HCT116 (cell line): ENCODE data around the gene LRRC2. TPM values are rescaled to one million over a fixed set of nuclear protein-coding genes. Genes with fewer than 3 reads are reported as not detected.

Source experiments
- ATAC-seq: fragments of 200-7000 bp; cut with Tn5 transposase; 2 replicates; pipeline ENCODE4 v1.9.1; 2020; ENCODE audit warnings: mild to moderate bottlenecking, moderate library complexity
- BruUV-seq: library from RNA; stranded (reverse); fragments of 400-500 nt; replicated peaks from 2 replicates; lab custom pipeline; 2021; lab: Mats Ljungman, UMichigan
- CTCF ChIA-PET: fragments of 300-600 bp; sonication (Branson Sonifier 250); formaldehyde crosslinking; loops from one replicate; lab custom pipeline; 2021; ENCODE audit warnings: antibody characterized with exemption; lab: Charles Lee
- POLR2A ChIA-PET: fragments of 300-600, 350-600 bp; sonication (Branson Sonifier 250); formaldehyde crosslinking; loops from one replicate; lab custom pipeline; 2021; ENCODE audit warnings: antibody characterized with exemption; lab: Charles Lee
- RAD21 ChIA-PET, 2 experiments: fragments of 300-600 bp; sonication (Branson Sonifier 250); formaldehyde crosslinking; loops; one replicate each; lab custom pipeline; 2023; ENCODE audit warnings: low total read pairs in 2 of 2; ENCODE audit not compliant: uncharacterized antibody in 2 of 2, unreplicated experiment in 2 of 2, low non-redundant PET in 1 of 2; lab: Charles Lee
- DNase-seq: peaks from one replicate; pipeline ENCODE4 v3.0.0-alpha.2; 2010; ENCODE audit warnings: low read depth, low spot score
- H2AFZ ChIP-seq: fragments of 200-600 bp; shearing (Covaris generic), sonication (generic); 2 replicates; pipeline ENCODE4 v1.6.1; 2017; ENCODE audit warnings: low read depth, mixed run types, mixed read lengths, antibody characterized with exemption, low read length; ENCODE audit not compliant: poor library complexity, severe bottlenecking
- H3K27ac ChIP-seq: 2 replicates; pipeline ENCODE4 v1.5.1; 2012; ENCODE audit warnings: low read depth, low read length
- H3K27me3 ChIP-seq: fragments of 200-600 bp; sonication (generic); 2 replicates; pipeline ENCODE4 v1.6.1; 2016; ENCODE audit warnings: mixed run types, low read length, mixed read lengths; ENCODE audit not compliant: insufficient read depth
- H3K36me3 ChIP-seq, 2 experiments: fragments of 200-500 bp in 1 of 2; fragments of 200-600 bp in 1 of 2; sonication (Bioruptor generic) in 1 of 2; sonication (generic) in 1 of 2; 2 replicates each; pipeline versions ENCODE4 v1.5.1 to v1.6.1; 2014 to 2016; ENCODE audit warnings: low read length in 2 of 2, inconsistent platforms in 1 of 2, mixed read lengths in 1 of 2, mixed run types in 1 of 2; ENCODE audit not compliant: insufficient read depth in 2 of 2, control insufficient read depth in 1 of 2
- H3K4me1 ChIP-seq, 2 experiments: fragments of 200-600 bp in 1 of 2; sonication (generic) in 1 of 2; 2 replicates each; pipeline versions ENCODE4 v1.5.1 to v1.6.1; 2012 to 2017; ENCODE audit warnings: low read length in 2 of 2, inconsistent platforms in 1 of 2, mild to moderate bottlenecking in 1 of 2, mixed read lengths in 1 of 2, mixed run types in 1 of 2, moderate library complexity in 1 of 2; ENCODE audit not compliant: insufficient read depth in 2 of 2, control insufficient read depth in 1 of 2
- H3K4me2 ChIP-seq: fragments of 200-600 bp; sonication (generic); 2 replicates; pipeline ENCODE4 v1.6.1; 2017; ENCODE audit warnings: mixed run types, low read length, mixed read lengths
- H3K4me3 ChIP-seq, 2 experiments: fragments of 200-600 bp in 1 of 2; sonication (generic) in 1 of 2; replicated peaks in 1 of 2; 2 replicates each; pipeline ENCODE4 v1.5.1; 2011 to 2016; ENCODE audit warnings: low read length in 2 of 2, control low read depth in 1 of 2, low read depth in 1 of 2, mild to moderate bottlenecking in 1 of 2, mixed read lengths in 1 of 2, mixed run types in 1 of 2
- H3K79me2 ChIP-seq: fragments of 200-600 bp; sonication (generic); 2 replicates; pipeline ENCODE4 v1.6.1; 2017; ENCODE audit warnings: mild to moderate bottlenecking, mixed run types, low read length, moderate library complexity, mixed read lengths; ENCODE audit not compliant: insufficient read depth
- H3K9ac ChIP-seq: fragments of 200-600 bp; sonication (generic); 2 replicates; pipeline ENCODE4 v1.6.1; 2016; ENCODE audit warnings: low read length, mixed read lengths
- H3K9me2 ChIP-seq: fragments of 200-600 bp; sonication (generic), shearing (Covaris generic); 2 replicates; pipeline ENCODE4 v1.6.1; 2017; ENCODE audit warnings: mixed run types, mild to moderate bottlenecking, moderate library complexity; ENCODE audit not compliant: insufficient read depth
- H3K9me3 ChIP-seq, 2 experiments: fragments of 200-500 bp in 1 of 2; fragments of 200-600 bp in 1 of 2; sonication (Bioruptor generic) in 1 of 2; sonication (generic) in 1 of 2; 2 replicates each; pipeline ENCODE4 v1.6.1; 2014 to 2017; ENCODE audit warnings: low read length in 2 of 2, mixed read lengths in 2 of 2, inconsistent platforms in 1 of 2, low read depth in 1 of 2, mild to moderate bottlenecking in 1 of 2, mixed run types in 1 of 2, moderate library complexity in 1 of 2; ENCODE audit not compliant: control insufficient read depth in 1 of 2, insufficient read depth in 1 of 2
- H4K20me1 ChIP-seq: fragments of 200-600 bp; sonication (generic), shearing (Covaris generic); 2 replicates; pipeline ENCODE4 v1.6.1; 2017; ENCODE audit warnings: mixed run types, mild to moderate bottlenecking, moderate library complexity; ENCODE audit not compliant: insufficient read depth
- EGR1 ChIP-seq: IDR thresholded peaks from 2 replicates; pipeline ENCODE4 v1.6.1; 2012; ENCODE audit warnings: low read depth
- EZH2 ChIP-seq: fragments of 200-600 bp; sonication (generic); IDR thresholded peaks from 2 replicates; pipeline ENCODE4 v1.6.1; 2017; ENCODE audit warnings: antibody characterized with exemption, mixed run types
- EZH2phosphoT487 ChIP-seq: fragments of 200-600 bp; IDR thresholded peaks from 2 replicates; pipeline ENCODE4 v1.6.1; 2018; ENCODE audit warnings: antibody characterized with exemption, borderline replicate concordance
- FOSL1 ChIP-seq: IDR thresholded peaks from 2 replicates; pipeline ENCODE4 v1.6.1; 2012; ENCODE audit warnings: low read depth
- JUND ChIP-seq: IDR thresholded peaks from 2 replicates; pipeline ENCODE4 v1.6.1; 2012
- POLR2AphosphoS5 ChIP-seq: IDR thresholded peaks from 2 replicates; pipeline ENCODE4 v1.6.1; 2011; ENCODE audit warnings: mild to moderate bottlenecking, low read depth, low read length, moderate library complexity
- RAD21 ChIP-seq: IDR thresholded peaks from 2 replicates; pipeline ENCODE4 v1.6.1; 2012; ENCODE audit warnings: low read depth, mild to moderate bottlenecking
- SIN3A ChIP-seq: IDR thresholded peaks from 2 replicates; pipeline ENCODE4 v1.6.1; 2012; ENCODE audit warnings: low read depth
- SRF ChIP-seq: IDR thresholded peaks from 2 replicates; pipeline ENCODE4 v1.6.1; 2012; ENCODE audit warnings: low read depth
- TCF7L2 ChIP-seq: IDR thresholded peaks from 2 replicates; pipeline ENCODE4 v1.7.0; 2011; ENCODE audit warnings: borderline replicate concordance, inconsistent platforms; ENCODE audit not compliant: insufficient read depth, insufficient read length; ENCODE audit errors: extremely low read depth
- YY1 ChIP-seq: IDR thresholded peaks from 2 replicates; pipeline ENCODE4 v1.6.1; 2011; ENCODE audit warnings: low read length, low read depth, moderate library complexity, mild to moderate bottlenecking; ENCODE audit not compliant: insufficient replicate concordance; ENCODE audit errors: extremely low read depth
- ZFX ChIP-seq: fragments of 450-650 bp; IDR thresholded peaks from 2 replicates; pipeline ENCODE4 v1.6.1; 2017
- intact Hi-C: fragments of 100-400 bp; cut with micrococcal nuclease; formaldehyde crosslinking; loops from 2 replicates; pipeline ENCODE4 v1.10.0; 2022
- total RNA-seq: library from RNA; stranded (reverse); gene quantifications from one replicate; pipeline ENCODE4 v1.2.1, GENCODE V29; 2021; ENCODE audit not compliant: unreplicated experiment
- TF ChIP-seq, protein P1 (sequence below), 3 experiments: fragments of 200-600 bp in 1 of 3; sonication (generic) in 1 of 3; IDR thresholded peaks in 2 of 3; conservative IDR thresholded peaks in 1 of 3; 2 replicates each; pipeline ENCODE4 v1.5.1; 2012 to 2017; ENCODE audit warnings: low read depth in 2 of 3, low read length in 2 of 3, antibody characterized with exemption in 1 of 3, borderline replicate concordance in 1 of 3, control low read depth in 1 of 3, mild to moderate bottlenecking in 1 of 3, mixed read lengths in 1 of 3, mixed run types in 1 of 3, moderate library complexity in 1 of 3; ENCODE audit not compliant: insufficient read depth in 1 of 3
- TF ChIP-seq, protein P2 (sequence below): IDR thresholded peaks from 2 replicates; pipeline ENCODE4 v1.6.1; 2011; ENCODE audit warnings: mild to moderate bottlenecking, low read length, moderate library complexity; ENCODE audit not compliant: insufficient replicate concordance; ENCODE audit errors: extremely low read depth
- TF ChIP-seq, protein P3 (sequence below): IDR thresholded peaks from 2 replicates; pipeline ENCODE4 v1.6.1; 2012

The LRRC2 gene
- total RNA-seq, 1 experiment from 2014 or later = not detected

DNA sequence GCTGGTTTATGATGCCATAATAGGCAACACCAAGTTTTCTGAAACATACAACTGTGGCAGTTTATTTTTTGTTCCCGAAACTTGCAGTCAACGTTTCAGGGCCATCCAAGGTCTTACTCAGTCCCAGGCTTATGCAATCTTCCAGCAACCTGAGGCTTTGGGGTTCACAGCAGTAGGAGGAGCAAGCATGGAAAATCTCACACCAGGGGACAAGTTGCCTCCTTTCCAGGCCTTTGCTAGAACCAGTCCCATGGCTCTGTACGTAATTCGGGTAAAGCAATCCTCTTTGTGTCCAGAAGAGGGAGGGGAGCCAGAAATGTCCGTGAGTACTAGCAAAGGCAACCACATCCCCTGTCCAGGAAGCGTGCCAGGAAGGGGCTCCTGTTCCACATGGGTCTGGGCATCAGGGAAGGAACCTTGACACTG, 41.5 kb upstream of the LRRC2 start:
- H3K4me2 ChIP-seq = no peak overlapping the region
- H3K79me2 ChIP-seq = no peaks in the 10 kb centered on the region
- H3K4me3 ChIP-seq = no peak overlapping the region
- DNase-seq (peak; percentile 55), ATAC-seq (peak; percentile 95)
- H3K27ac ChIP-seq = no peak overlapping the region
- H3K4me1 ChIP-seq = peaks cover 0 to 6% of the 10 kb centered on the region in 2 experiments; a peak in 1 of 4 replicates
- peak overlapping the region; percentile 72 for H2AFZ ChIP-seq
- no TSS peak for BruUV-seq
- H3K9me2 ChIP-seq = no peaks in the 10 kb centered on the region
- H3K9me3 ChIP-seq = no peaks in the 10 kb centered on the region
- POLR2A ChIA-PET = no interaction called here
- CTCF ChIA-PET = interaction anchor here (0.8 to 1.6 kb wide), 5 partner anchors 22 to 157 kb away, joined by 3 to 6 read pairs (median 3); no protein-coding TSS in a partner anchor
- intact Hi-C loops = no loop called here
- RAD21 ChIA-PET = interaction anchor here in 1 of 2 experiments (0.6 kb wide), 1 partner anchor 162 kb away, joined by 3 read pairs; no protein-coding TSS in a partner anchor
- H3K36me3 ChIP-seq = no peaks in the 10 kb centered on the region
- no peaks in the 10 kb centered on the region for H3K27me3 ChIP-seq
- H3K9ac ChIP-seq = no peak overlapping the region
- no peaks in the 10 kb centered on the region for H4K20me1 ChIP-seq
- TF ChIP-seq, protein P1, sequence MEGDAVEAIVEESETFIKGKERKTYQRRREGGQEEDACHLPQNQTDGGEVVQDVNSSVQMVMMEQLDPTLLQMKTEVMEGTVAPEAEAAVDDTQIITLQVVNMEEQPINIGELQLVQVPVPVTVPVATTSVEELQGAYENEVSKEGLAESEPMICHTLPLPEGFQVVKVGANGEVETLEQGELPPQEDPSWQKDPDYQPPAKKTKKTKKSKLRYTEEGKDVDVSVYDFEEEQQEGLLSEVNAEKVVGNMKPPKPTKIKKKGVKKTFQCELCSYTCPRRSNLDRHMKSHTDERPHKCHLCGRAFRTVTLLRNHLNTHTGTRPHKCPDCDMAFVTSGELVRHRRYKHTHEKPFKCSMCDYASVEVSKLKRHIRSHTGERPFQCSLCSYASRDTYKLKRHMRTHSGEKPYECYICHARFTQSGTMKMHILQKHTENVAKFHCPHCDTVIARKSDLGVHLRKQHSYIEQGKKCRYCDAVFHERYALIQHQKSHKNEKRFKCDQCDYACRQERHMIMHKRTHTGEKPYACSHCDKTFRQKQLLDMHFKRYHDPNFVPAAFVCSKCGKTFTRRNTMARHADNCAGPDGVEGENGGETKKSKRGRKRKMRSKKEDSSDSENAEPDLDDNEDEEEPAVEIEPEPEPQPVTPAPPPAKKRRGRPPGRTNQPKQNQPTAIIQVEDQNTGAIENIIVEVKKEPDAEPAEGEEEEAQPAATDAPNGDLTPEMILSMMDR (IDR thresholded peaks at IDR 0.05 in 2 of 3, conservative IDR thresholded peaks at IDR 0.05 in 1 of 3; ENCODE audit: borderline replicate concordance in 1 of 3, insufficient read depth in 1 of 3, low read depth in 2 of 3, low read length in 2 of 3) = peak; percentile 15 to 46 (median 42); a peak in 2 of 6 replicates
- no peak for TF ChIP-seq JUND
- TF ChIP-seq, all 23 proteins: peak for 1

DNA sequence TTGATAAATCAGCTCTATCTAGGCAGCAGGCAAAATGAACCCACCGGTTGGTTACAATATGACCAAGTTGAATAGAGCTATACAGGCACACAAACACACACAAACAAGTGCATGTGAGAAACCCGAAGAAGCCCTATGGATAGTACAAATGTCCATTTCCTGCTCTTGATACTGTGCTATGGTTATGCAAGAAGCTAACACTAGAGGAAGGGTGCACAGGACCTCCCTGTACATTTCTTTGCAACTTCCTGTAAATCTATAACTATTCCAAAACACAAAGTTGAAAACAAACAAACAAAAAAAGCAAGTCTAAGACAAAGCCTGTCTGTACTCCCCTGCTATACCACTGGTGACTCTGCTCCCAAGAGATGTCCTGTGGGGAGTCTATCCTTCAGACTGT, 38.0 kb upstream of the LRRC2 start:
- Histone ChIP-seq H3K27me3 (no peaks in the 10 kb centered on the region), H3K27ac (no peak overlapping the region), H3K9ac (no peak overlapping the region), H3K9me2 (no peaks in the 10 kb centered on the region), H3K36me3 (no peaks in the 10 kb centered on the region), H3K4me1 (peaks cover 0 to 6% of the 10 kb centered on the region in 2 experiments; a peak in 1 of 4 replicates), H3K4me3 (no peak overlapping the region), H3K79me2 (no peaks in the 10 kb centered on the region), H3K9me3 (no peaks in the 10 kb centered on the region), H2AFZ (no peak overlapping the region), H4K20me1 (no peaks in the 10 kb centered on the region), H3K4me2 (no peak overlapping the region)
- intact Hi-C loops = no loop called here
- ATAC-seq (no peak), DNase-seq (no peak)
- ChIA-PET RAD21 (no interaction called here), CTCF (no interaction called here), POLR2A (no interaction called here)
- BruUV-seq = no TSS peak
- TF ChIP-seq YY1 = no peak
- TF ChIP-seq SIN3A = no peak
- TF ChIP-seq, protein P2, sequence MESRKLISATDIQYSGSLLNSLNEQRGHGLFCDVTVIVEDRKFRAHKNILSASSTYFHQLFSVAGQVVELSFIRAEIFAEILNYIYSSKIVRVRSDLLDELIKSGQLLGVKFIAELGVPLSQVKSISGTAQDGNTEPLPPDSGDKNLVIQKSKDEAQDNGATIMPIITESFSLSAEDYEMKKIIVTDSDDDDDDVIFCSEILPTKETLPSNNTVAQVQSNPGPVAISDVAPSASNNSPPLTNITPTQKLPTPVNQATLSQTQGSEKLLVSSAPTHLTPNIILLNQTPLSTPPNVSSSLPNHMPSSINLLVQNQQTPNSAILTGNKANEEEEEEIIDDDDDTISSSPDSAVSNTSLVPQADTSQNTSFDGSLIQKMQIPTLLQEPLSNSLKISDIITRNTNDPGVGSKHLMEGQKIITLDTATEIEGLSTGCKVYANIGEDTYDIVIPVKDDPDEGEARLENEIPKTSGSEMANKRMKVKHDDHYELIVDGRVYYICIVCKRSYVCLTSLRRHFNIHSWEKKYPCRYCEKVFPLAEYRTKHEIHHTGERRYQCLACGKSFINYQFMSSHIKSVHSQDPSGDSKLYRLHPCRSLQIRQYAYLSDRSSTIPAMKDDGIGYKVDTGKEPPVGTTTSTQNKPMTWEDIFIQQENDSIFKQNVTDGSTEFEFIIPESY = no peak
- TF ChIP-seq, protein P3, sequence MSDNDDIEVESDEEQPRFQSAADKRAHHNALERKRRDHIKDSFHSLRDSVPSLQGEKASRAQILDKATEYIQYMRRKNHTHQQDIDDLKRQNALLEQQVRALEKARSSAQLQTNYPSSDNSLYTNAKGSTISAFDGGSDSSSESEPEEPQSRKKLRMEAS = no peak
- TF ChIP-seq TCF7L2 = no peak
- TF ChIP-seq RAD21 = no peak
- no peak for TF ChIP-seq FOSL1
- no peak for TF ChIP-seq EZH2
- no peak for TF ChIP-seq EZH2phosphoT487
- TF ChIP-seq JUND = no peak
- TF ChIP-seq POLR2AphosphoS5 = no peak
- no peak for TF ChIP-seq ZFX
- TF ChIP-seq EGR1 = no peak
- TF ChIP-seq SRF = no peak
